Measurements from ENCODE around the gene CDK11A.

DNA sequence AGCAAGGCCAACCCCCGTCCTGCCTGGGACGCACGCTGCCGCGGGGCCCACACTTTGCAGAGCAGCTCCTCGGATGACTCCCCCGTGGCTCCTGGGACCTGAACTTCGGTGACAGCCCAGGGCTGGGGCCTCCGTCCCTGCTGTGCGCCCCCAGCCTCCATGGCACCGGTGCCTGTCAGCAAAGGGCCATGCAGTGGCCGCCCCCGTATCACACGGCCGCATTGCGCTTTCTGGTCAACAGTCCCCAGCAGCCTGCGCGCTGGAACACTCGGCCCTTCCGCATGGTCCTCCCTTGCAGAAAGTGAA, 36.1 kb upstream of the CDK11A start:
- TF ChIP-seq CTBP1 (IDR thresholded peaks at IDR 0.05; ENCODE audit: borderline replicate concordance): no peak
- no peak for TF ChIP-seq SUZ12 (IDR thresholded peaks at IDR 0.05)
- no peak for TF ChIP-seq NFRKB (IDR thresholded peaks at IDR 0.05)
- TF ChIP-seq FOXA1 (IDR thresholded peaks at IDR 0.05): no peak
- TF ChIP-seq HDGF (IDR thresholded peaks at IDR 0.05; ENCODE audit: borderline replicate concordance): no peak
